HepG2 (cell line): ENCODE data around the gene ETHE1. TPM values are rescaled to one million over a fixed set of nuclear protein-coding genes. Genes with fewer than 3 reads are reported as not detected.

ENCODE experiments used
- GTF2F1 ChIP-seq: fragments of 150-350 bp; IDR thresholded peaks from 2 replicates; pipeline ENCODE4 v1.6.1; 2014; ENCODE audit warnings: low read length
- KAT8 ChIP-seq: IDR thresholded peaks from 2 replicates; pipeline ENCODE4 v1.6.1; 2016; ENCODE audit warnings: missing genetic modification reagents, missing compliant biosample characterization
- NFKBIZ ChIP-seq: IDR thresholded peaks from 2 replicates; pipeline ENCODE4 v1.6.1; 2018; ENCODE audit warnings: missing genetic modification reagents, missing compliant biosample characterization
- POLR2A ChIP-seq, 2 experiments: IDR thresholded peaks; 2 replicates each; pipeline ENCODE4 v1.6.1; 2011; ENCODE audit warnings: low read depth in 2 of 2, low read length in 2 of 2, mild to moderate bottlenecking in 1 of 2, moderate library complexity in 1 of 2; ENCODE audit not compliant: insufficient read depth in 1 of 2
- TOPORS ChIP-seq: sonication (generic); formaldehyde crosslinking; IDR thresholded peaks from 2 replicates; pipeline ENCODE4 v1.8.0; 2023; ENCODE audit warnings: mild to moderate bottlenecking, missing genetic modification reagents
- ZFP37 ChIP-seq: sonication (generic); formaldehyde crosslinking; IDR thresholded peaks from 2 replicates; pipeline ENCODE4 v1.4.0; 2020; ENCODE audit warnings: missing genetic modification reagents, borderline replicate concordance
- ZMAT3 ChIP-seq: sonication (generic); formaldehyde crosslinking; conservative IDR thresholded peaks from 2 replicates; pipeline ENCODE4 v1.7.0; 2021; ENCODE audit warnings: missing genetic modification reagents
- ZNF10 ChIP-seq: sonication (generic); formaldehyde crosslinking; IDR thresholded peaks from 2 replicates; pipeline ENCODE4 v1.4.0; 2020; ENCODE audit warnings: mild to moderate bottlenecking, low read depth, missing genetic modification reagents, borderline replicate concordance
- ZNF235 ChIP-seq: sonication (generic); formaldehyde crosslinking; IDR thresholded peaks from 2 replicates; pipeline ENCODE4 v1.8.1; 2023; ENCODE audit warnings: mild to moderate bottlenecking, missing genetic modification reagents, borderline replicate concordance
- ZNF841 ChIP-seq: sonication (generic); formaldehyde crosslinking; IDR thresholded peaks from 2 replicates; pipeline ENCODE4 v1.8.1; 2023; ENCODE audit warnings: missing genetic modification reagents, borderline replicate concordance
- polyA plus RNA-seq, 8 experiments: library from polyadenylated mRNA; depleted of rRNA in 3 of 8; stranded (reverse) in 7 of 8; unstranded in 1 of 8; fragments of >200 nt; fragmentation: Illumina TruSeq in 4 of 8; extraction: Trizol in 4 of 8; gene quantifications; 2 replicates each; pipeline versions ENCODE4 v1.2.1 to v1.2.3, GENCODE V29; 2011 to 2016; ENCODE audit warnings: low read depth in 4 of 8, missing spikeins in 1 of 8, mixed read lengths in 1 of 8; ENCODE audit not compliant: insufficient read depth in 1 of 8
- total RNA-seq, 5 experiments: library from RNA; depleted of rRNA; stranded (reverse); fragments of >200 nt; fragmentation: Illumina TruSeq; extraction: Trizol; gene quantifications; 2 replicates each; pipeline ENCODE4 v1.2.3, GENCODE V29; 2016; ENCODE audit warnings: low read depth in 1 of 5
- TF ChIP-seq, protein P1 (sequence below), 2 experiments: fragments of 450-650 bp in 1 of 2; sonication (generic) in 1 of 2; formaldehyde crosslinking in 1 of 2; IDR thresholded peaks; 2 replicates each; pipeline versions ENCODE4 v1.6.1 to v1.8.0; 2016 to 2022; ENCODE audit warnings: antibody characterized with exemption in 1 of 2, mild to moderate bottlenecking in 1 of 2, missing genetic modification reagents in 1 of 2
- TF ChIP-seq, protein P2 (sequence below): sonication (generic); formaldehyde crosslinking; IDR thresholded peaks from 2 replicates; pipeline ENCODE4 v1.4.0; 2020; ENCODE audit warnings: missing genetic modification reagents, borderline replicate concordance
- TF ChIP-seq, protein P3 (sequence below): sonication (generic); formaldehyde crosslinking; IDR thresholded peaks from 2 replicates; pipeline ENCODE4 v1.5.0; 2020; ENCODE audit warnings: mild to moderate bottlenecking, missing genetic modification reagents

The ETHE1 gene
- total and polyA plus RNA-seq, 2 of the 13 experiments (the other 11 are each of a cell fraction or from before 2014, with no cell fraction given): 32.5 to 58.4 TPM

GRCh38 chr19:43526884-43527859, at the start of gene ETHE1 (continued):
- TF ChIP-seq, protein P1, sequence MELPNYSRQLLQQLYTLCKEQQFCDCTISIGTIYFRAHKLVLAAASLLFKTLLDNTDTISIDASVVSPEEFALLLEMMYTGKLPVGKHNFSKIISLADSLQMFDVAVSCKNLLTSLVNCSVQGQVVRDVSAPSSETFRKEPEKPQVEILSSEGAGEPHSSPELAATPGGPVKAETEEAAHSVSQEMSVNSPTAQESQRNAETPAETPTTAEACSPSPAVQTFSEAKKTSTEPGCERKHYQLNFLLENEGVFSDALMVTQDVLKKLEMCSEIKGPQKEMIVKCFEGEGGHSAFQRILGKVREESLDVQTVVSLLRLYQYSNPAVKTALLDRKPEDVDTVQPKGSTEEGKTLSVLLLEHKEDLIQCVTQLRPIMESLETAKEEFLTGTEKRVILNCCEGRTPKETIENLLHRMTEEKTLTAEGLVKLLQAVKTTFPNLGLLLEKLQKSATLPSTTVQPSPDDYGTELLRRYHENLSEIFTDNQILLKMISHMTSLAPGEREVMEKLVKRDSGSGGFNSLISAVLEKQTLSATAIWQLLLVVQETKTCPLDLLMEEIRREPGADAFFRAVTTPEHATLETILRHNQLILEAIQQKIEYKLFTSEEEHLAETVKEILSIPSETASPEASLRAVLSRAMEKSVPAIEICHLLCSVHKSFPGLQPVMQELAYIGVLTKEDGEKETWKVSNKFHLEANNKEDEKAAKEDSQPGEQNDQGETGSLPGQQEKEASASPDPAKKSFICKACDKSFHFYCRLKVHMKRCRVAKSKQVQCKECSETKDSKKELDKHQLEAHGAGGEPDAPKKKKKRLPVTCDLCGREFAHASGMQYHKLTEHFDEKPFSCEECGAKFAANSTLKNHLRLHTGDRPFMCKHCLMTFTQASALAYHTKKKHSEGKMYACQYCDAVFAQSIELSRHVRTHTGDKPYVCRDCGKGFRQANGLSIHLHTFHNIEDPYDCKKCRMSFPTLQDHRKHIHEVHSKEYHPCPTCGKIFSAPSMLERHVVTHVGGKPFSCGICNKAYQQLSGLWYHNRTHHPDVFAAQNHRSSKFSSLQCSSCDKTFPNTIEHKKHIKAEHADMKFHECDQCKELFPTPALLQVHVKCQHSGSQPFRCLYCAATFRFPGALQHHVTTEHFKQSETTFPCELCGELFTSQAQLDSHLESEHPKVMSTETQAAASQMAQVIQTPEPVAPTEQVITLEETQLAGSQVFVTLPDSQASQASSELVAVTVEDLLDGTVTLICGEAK (IDR thresholded peaks at IDR 0.05): no peak
- TF ChIP-seq, protein P1 (CRISPR knock-in tag; IDR thresholded peaks at IDR 0.05): no peak
- no peak for TF ChIP-seq ZMAT3
- TF ChIP-seq KAT8 (CRISPR knock-in tag): peak; percentile 87
- 0 out of 2 replicates have a peak, but pooled peaks have one; percentile 20 for TF ChIP-seq ZFP37 (CRISPR knock-in tag)
- no peak; the same call in 1 of the 2 replicates for TF ChIP-seq TOPORS (CRISPR knock-in tag)
- no peak for TF ChIP-seq NFKBIZ (CRISPR knock-in tag)
- no peak for TF ChIP-seq ZNF10 (CRISPR knock-in tag)
- TF ChIP-seq, protein P2, sequence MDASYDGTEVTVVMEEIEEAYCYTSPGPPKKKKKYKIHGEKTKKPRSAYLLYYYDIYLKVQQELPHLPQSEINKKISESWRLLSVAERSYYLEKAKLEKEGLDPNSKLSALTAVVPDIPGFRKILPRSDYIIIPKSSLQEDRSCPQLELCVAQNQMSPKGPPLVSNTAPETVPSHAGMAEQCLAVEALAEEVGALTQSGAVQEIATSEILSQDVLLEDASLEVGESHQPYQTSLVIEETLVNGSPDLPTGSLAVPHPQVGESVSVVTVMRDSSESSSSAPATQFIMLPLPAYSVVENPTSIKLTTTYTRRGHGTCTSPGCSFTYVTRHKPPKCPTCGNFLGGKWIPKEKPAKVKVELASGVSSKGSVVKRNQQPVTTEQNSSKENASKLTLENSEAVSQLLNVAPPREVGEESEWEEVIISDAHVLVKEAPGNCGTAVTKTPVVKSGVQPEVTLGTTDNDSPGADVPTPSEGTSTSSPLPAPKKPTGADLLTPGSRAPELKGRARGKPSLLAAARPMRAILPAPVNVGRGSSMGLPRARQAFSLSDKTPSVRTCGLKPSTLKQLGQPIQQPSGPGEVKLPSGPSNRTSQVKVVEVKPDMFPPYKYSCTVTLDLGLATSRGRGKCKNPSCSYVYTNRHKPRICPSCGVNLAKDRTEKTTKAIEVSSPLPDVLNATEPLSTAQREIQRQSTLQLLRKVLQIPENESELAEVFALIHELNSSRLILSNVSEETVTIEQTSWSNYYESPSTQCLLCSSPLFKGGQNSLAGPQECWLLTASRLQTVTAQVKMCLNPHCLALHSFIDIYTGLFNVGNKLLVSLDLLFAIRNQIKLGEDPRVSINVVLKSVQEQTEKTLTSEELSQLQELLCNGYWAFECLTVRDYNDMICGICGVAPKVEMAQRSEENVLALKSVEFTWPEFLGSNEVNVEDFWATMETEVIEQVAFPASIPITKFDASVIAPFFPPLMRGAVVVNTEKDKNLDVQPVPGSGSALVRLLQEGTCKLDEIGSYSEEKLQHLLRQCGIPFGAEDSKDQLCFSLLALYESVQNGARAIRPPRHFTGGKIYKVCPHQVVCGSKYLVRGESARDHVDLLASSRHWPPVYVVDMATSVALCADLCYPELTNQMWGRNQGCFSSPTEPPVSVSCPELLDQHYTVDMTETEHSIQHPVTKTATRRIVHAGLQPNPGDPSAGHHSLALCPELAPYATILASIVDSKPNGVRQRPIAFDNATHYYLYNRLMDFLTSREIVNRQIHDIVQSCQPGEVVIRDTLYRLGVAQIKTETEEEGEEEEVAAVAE: no peak
- TF ChIP-seq GTF2F1: no peak
- TF ChIP-seq, protein P3, sequence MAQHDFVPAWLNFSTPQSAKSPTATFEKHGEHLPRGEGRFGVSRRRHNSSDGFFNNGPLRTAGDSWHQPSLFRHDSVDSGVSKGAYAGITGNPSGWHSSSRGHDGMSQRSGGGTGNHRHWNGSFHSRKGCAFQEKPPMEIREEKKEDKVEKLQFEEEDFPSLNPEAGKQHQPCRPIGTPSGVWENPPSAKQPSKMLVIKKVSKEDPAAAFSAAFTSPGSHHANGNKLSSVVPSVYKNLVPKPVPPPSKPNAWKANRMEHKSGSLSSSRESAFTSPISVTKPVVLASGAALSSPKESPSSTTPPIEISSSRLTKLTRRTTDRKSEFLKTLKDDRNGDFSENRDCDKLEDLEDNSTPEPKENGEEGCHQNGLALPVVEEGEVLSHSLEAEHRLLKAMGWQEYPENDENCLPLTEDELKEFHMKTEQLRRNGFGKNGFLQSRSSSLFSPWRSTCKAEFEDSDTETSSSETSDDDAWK (CRISPR knock-in tag): no peak
- peak; percentile 56 to 94 for TF ChIP-seq POLR2A (IDR thresholded peaks at IDR 0.05; ENCODE audit: insufficient read depth in 1 of 2, low read depth in 2 of 2, low read length in 2 of 2)
- TF ChIP-seq ZNF235: no peak
- no peak for TF ChIP-seq ZNF841 (CRISPR knock-in tag)
